Activated gamma-delta T cell treated with anti-CD3 and anti-CD28 coated beads, Interleukin-2, amount 50 U/mL, for 16 hours (primary cell): ENCODE data around the gene MCM3AP.

ENCODE experiments used
- DNase-seq: peaks from one replicate; pipeline ENCODE4 v3.0.0-alpha.2; 2020; ENCODE audit warnings: low read depth

Gene MCM3AP

GRCh38 chr21:46216132-46216747 lies 69.2 kb downstream of the MCM3AP start:
- no peak for DNase-seq

- no peak for DNase-seq
These were observed 69.8 kb downstream of the MCM3AP start for GRCh38 chr21:46215436-46216131.

GRCh38 chr21:46214478-46215340 lies 70.7 kb downstream of the MCM3AP start:
- no peak for DNase-seq

- no peak for DNase-seq
These were observed 71.7 kb downstream of the MCM3AP start for GRCh38 chr21:46213620-46214286.

- DNase-seq, result no peak
These were observed 72.5 kb downstream of the MCM3AP start for GRCh38 chr21:46212721-46213484.

- DNase-seq, result no peak
These were observed 73.4 kb downstream of the MCM3AP start for GRCh38 chr21:46211786-46212720.

GRCh38 chr21:46211376-46211775 lies 74.0 kb downstream of the MCM3AP start:
- no peak for DNase-seq

GRCh38 chr21:46210378-46211136 lies 74.9 kb downstream of the MCM3AP start:
- DNase-seq, result no peak

GRCh38 chr21:46208761-46209721 lies 76.4 kb downstream of the MCM3AP start:
- no peak for DNase-seq

- DNase-seq, result no peak
These were observed 77.4 kb downstream of the MCM3AP start for GRCh38 chr21:46207920-46208591.

GRCh38 chr21:46207006-46207919 lies 78.1 kb downstream of the MCM3AP start:
- no peak for DNase-seq

GRCh38 chr21:46206163-46207005 lies 79.0 kb downstream of the MCM3AP start:
- no peak for DNase-seq

GRCh38 chr21:46205766-46206162 lies 79.6 kb downstream of the MCM3AP start:
- DNase-seq, result no peak

- no peak for DNase-seq
These were observed 80.2 kb downstream of the MCM3AP start for GRCh38 chr21:46205166-46205565.

- no peak for DNase-seq
These were observed 82.2 kb downstream of the MCM3AP start for GRCh38 chr21:46203203-46203600.
